Panc1 (cell line): ENCODE measurements around the gene EDN3.

Experiments
- TCF7L2 ChIP-seq: IDR thresholded peaks from 2 replicates; pipeline ENCODE4 v1.6.1; 2011; ENCODE audit warnings: mild to moderate bottlenecking, low read depth, low read length, inconsistent platforms
- TF ChIP-seq, protein P1 (sequence below): fragments of 450-650 bp; IDR thresholded peaks from 2 replicates; pipeline ENCODE4 v1.5.1; 2017; ENCODE audit warnings: mild to moderate bottlenecking

DNA sequence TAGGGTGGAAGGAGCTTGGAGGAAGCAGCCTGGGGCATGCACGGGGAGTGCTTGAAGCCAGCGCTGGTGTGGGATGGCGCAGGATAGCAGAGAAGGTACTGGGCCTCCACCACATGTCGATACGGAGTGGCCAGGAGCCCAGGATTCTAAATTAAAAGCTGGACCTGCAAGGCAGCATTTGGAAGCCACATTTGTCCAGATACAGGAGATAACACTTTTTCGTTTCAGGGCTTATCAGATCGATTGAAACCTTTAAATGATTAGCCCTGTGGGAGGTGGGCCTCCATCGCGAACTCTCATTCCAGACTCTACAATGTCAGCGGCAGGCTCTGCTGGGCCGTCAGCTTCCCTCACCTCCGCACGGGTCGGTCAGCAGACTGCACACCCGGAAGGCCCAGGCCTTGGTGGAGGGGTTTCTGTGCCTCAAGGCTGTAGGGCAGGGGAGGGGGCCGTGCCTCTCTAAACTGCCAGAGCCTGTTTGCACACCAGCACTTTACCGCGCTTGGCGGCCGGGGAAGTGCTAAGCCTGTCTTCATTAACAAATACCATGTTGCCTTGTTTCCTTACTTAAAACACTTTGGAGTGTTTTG, 17.9 kb downstream of the EDN3 start:
- TF ChIP-seq, protein P1, sequence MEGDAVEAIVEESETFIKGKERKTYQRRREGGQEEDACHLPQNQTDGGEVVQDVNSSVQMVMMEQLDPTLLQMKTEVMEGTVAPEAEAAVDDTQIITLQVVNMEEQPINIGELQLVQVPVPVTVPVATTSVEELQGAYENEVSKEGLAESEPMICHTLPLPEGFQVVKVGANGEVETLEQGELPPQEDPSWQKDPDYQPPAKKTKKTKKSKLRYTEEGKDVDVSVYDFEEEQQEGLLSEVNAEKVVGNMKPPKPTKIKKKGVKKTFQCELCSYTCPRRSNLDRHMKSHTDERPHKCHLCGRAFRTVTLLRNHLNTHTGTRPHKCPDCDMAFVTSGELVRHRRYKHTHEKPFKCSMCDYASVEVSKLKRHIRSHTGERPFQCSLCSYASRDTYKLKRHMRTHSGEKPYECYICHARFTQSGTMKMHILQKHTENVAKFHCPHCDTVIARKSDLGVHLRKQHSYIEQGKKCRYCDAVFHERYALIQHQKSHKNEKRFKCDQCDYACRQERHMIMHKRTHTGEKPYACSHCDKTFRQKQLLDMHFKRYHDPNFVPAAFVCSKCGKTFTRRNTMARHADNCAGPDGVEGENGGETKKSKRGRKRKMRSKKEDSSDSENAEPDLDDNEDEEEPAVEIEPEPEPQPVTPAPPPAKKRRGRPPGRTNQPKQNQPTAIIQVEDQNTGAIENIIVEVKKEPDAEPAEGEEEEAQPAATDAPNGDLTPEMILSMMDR: no peak
- no peak for TF ChIP-seq TCF7L2
